Neural progenitor cell (in vitro differentiated cells): ENCODE measurements around the gene LYVE1. TPM values are rescaled to one million over a fixed set of nuclear protein-coding genes. Genes with fewer than 3 reads are reported as not detected.

Experiments used
- DNase-seq: peaks from one replicate; pipeline ENCODE4 v3.0.0-alpha.2; 2016; ENCODE audit warnings: low spot score
- H2AFZ ChIP-seq: fragments of 200-600 bp; sonication (generic); replicated peaks from 2 replicates; pipeline ENCODE4 v1.6.1; 2016; ENCODE audit warnings: antibody characterized with exemption
- H3F3A ChIP-seq: fragments of 200-600 bp; sonication (generic); 2 replicates; pipeline ENCODE4 v1.6.1; 2016; ENCODE audit warnings: antibody characterized with exemption, low read depth
- H3K27ac ChIP-seq: fragments of 200-600 bp; sonication (generic); 2 replicates; pipeline ENCODE4 v1.5.1; 2016; ENCODE audit warnings: mild to moderate bottlenecking
- H3K27me3 ChIP-seq: fragments of 200-600 bp; sonication (generic); 2 replicates; pipeline ENCODE4 v1.6.1; 2016; ENCODE audit warnings: mild to moderate bottlenecking, moderate library complexity
- H3K36me3 ChIP-seq: fragments of 200-600 bp; sonication (generic); 2 replicates; pipeline ENCODE4 v1.5.1; 2016
- H3K4me1 ChIP-seq: fragments of 200-600 bp; sonication (generic); 2 replicates; pipeline ENCODE4 v1.6.1; 2016; ENCODE audit warnings: mixed run types
- H3K4me2 ChIP-seq: fragments of 200-600 bp; sonication (generic); 2 replicates; pipeline ENCODE4 v1.6.1; 2016
- H3K4me3 ChIP-seq: fragments of 200-600 bp; sonication (generic); 2 replicates; pipeline ENCODE4 v1.5.1; 2016
- H3K79me2 ChIP-seq: fragments of 200-600 bp; sonication (generic); 2 replicates; pipeline ENCODE4 v1.6.1; 2016; ENCODE audit warnings: low read depth
- H3K9ac ChIP-seq: fragments of 200-600 bp; sonication (generic); 2 replicates; pipeline ENCODE4 v1.6.1; 2016
- H3K9me3 ChIP-seq: fragments of 200-600 bp; sonication (generic); 2 replicates; pipeline ENCODE4 v1.5.1; 2016; ENCODE audit warnings: low read depth
- H4K20me1 ChIP-seq: fragments of 200-600 bp; sonication (generic); 2 replicates; pipeline ENCODE4 v1.6.1; 2016; ENCODE audit warnings: low read depth
- H3K27ac Mint-ChIP-seq: 3 replicates; pipeline ENCODE4 v1.8.0; 2021; ENCODE audit warnings: mixed read lengths
- H3K27me3 Mint-ChIP-seq: 2 replicates; pipeline ENCODE4 v1.8.0; 2022; ENCODE audit warnings: low read depth, mild to moderate bottlenecking, inconsistent platforms, moderate library complexity, mixed read lengths; ENCODE audit not compliant: insufficient read depth
- H3K36me3 Mint-ChIP-seq: 3 replicates; pipeline ENCODE4 v1.8.0; 2021; ENCODE audit warnings: mixed read lengths
- H3K4me1 Mint-ChIP-seq: 3 replicates; pipeline ENCODE4 v1.8.0; 2021; ENCODE audit warnings: mixed read lengths
- H3K4me3 Mint-ChIP-seq: 3 replicates; pipeline ENCODE4 v1.8.0; 2021; ENCODE audit warnings: mild to moderate bottlenecking, moderate library complexity, mixed read lengths
- H3K9me3 Mint-ChIP-seq: 3 replicates; pipeline ENCODE4 v1.8.0; 2020; ENCODE audit warnings: mixed read lengths
- CTCF ChIP-seq: fragments of 200-600 bp; sonication (generic); IDR thresholded peaks from 2 replicates; pipeline ENCODE4 v1.5.1; 2017; ENCODE audit warnings: antibody characterized with exemption, mild to moderate bottlenecking
- EZH2 ChIP-seq: fragments of 200-600 bp; sonication (generic); IDR thresholded peaks from 2 replicates; pipeline ENCODE4 v1.6.1; 2017; ENCODE audit warnings: antibody characterized with exemption, mild to moderate bottlenecking, moderate library complexity
- EZH2phosphoT487 ChIP-seq: fragments of 200-600 bp; sonication (generic); IDR thresholded peaks from 2 replicates; pipeline ENCODE4 v1.6.1; 2017; ENCODE audit warnings: antibody characterized with exemption
- total RNA-seq: library from RNA; depleted of rRNA; stranded (reverse); fragments of >200 nt; gene quantifications from 2 replicates; pipeline ENCODE4 v1.2.3, GENCODE V29; 2015; ENCODE audit warnings: low replicate concordance

LYVE1 gene
- total RNA-seq, 1 donor from 2014 or later = 0.51 TPM

GRCh38 chr11:10564030-10564429, 4.4 kb downstream of the LYVE1 start:
- H3K4me3 Mint-ChIP-seq = no peak overlapping the region
- H3K9ac ChIP-seq = no peak overlapping the region
- H3K27ac Mint-ChIP-seq = no peak overlapping the region
- no peak overlapping the region for H3K4me2 ChIP-seq
- no peak overlapping the region for H3K27ac ChIP-seq
- no peaks in the 10 kb centered on the region for H3K9me3 Mint-ChIP-seq
- no peaks in the 10 kb centered on the region for H3K36me3 Mint-ChIP-seq
- H4K20me1 ChIP-seq = no peaks in the 10 kb centered on the region
- H3K36me3 ChIP-seq = no peaks in the 10 kb centered on the region
- H3K4me1 Mint-ChIP-seq = no peaks in the 10 kb centered on the region
- no peaks in the 10 kb centered on the region for H3K79me2 ChIP-seq
- no peaks in the 10 kb centered on the region for H3K4me1 ChIP-seq
- TF ChIP-seq EZH2phosphoT487 (no peak), EZH2 (no peak)
- H3K27me3 Mint-ChIP-seq = no peaks in the 10 kb centered on the region
- no peaks in the 10 kb centered on the region for H3K9me3 ChIP-seq
- no peak for DNase-seq
- no peak overlapping the region for H2AFZ ChIP-seq
- H3K27me3 ChIP-seq = no peaks in the 10 kb centered on the region
- H3K4me3 ChIP-seq = no peak overlapping the region
- H3F3A ChIP-seq = no peaks in the 10 kb centered on the region

- no peaks in the 10 kb centered on the region for H3K9me3 ChIP-seq
- no peak overlapping the region for H2AFZ ChIP-seq
- Mint-ChIP-seq H3K27ac (no peak overlapping the region), H3K9me3 (no peaks in the 10 kb centered on the region), H3K36me3 (no peaks in the 10 kb centered on the region), H3K4me1 (no peaks in the 10 kb centered on the region), H3K4me3 (no peak overlapping the region), H3K27me3 (no peaks in the 10 kb centered on the region)
- no peak overlapping the region for H3K27ac ChIP-seq
- H3K4me1 ChIP-seq = no peaks in the 10 kb centered on the region
- no peak overlapping the region for H3K4me3 ChIP-seq
- no peaks in the 10 kb centered on the region for H4K20me1 ChIP-seq
- H3K36me3 ChIP-seq = no peaks in the 10 kb centered on the region
- no peak overlapping the region for H3K4me2 ChIP-seq
- no peak for DNase-seq
- no peaks in the 10 kb centered on the region for H3F3A ChIP-seq
- H3K27me3 ChIP-seq = no peaks in the 10 kb centered on the region
- no peaks in the 10 kb centered on the region for H3K79me2 ChIP-seq
- H3K9ac ChIP-seq = no peak overlapping the region
- no peak for TF ChIP-seq EZH2
- TF ChIP-seq EZH2phosphoT487 = no peak
- TF ChIP-seq CTCF = no peak
Observed at GRCh38 chr11:10561947-10562346, 6.5 kb downstream of the LYVE1 start.

- H4K20me1 ChIP-seq = no peaks in the 10 kb centered on the region
- Mint-ChIP-seq H3K27me3 (no peaks in the 10 kb centered on the region), H3K36me3 (no peaks in the 10 kb centered on the region), H3K27ac (no peak overlapping the region), H3K4me1 (no peaks in the 10 kb centered on the region), H3K4me3 (no peak overlapping the region), H3K9me3 (no peaks in the 10 kb centered on the region)
- H3K79me2 ChIP-seq = no peaks in the 10 kb centered on the region
- H3K36me3 ChIP-seq = no peaks in the 10 kb centered on the region
- H3K4me1 ChIP-seq = no peaks in the 10 kb centered on the region
- H3K4me3 ChIP-seq = no peak overlapping the region
- TF ChIP-seq EZH2 = no peak
- TF ChIP-seq EZH2phosphoT487 = no peak
- TF ChIP-seq CTCF = no peak
- H2AFZ ChIP-seq = no peak overlapping the region
- no peak for DNase-seq
- H3K27ac ChIP-seq = no peak overlapping the region
- H3K9me3 ChIP-seq = no peaks in the 10 kb centered on the region
- no peaks in the 10 kb centered on the region for H3F3A ChIP-seq
- no peaks in the 10 kb centered on the region for H3K27me3 ChIP-seq
- no peak overlapping the region for H3K4me2 ChIP-seq
- no peak overlapping the region for H3K9ac ChIP-seq
Observed at GRCh38 chr11:10561043-10561818, 7.2 kb downstream of the LYVE1 start.

- Mint-ChIP-seq H3K27me3 (no peaks in the 10 kb centered on the region), H3K27ac (no peak overlapping the region), H3K4me3 (no peak overlapping the region), H3K9me3 (no peaks in the 10 kb centered on the region), H3K36me3 (no peaks in the 10 kb centered on the region), H3K4me1 (no peaks in the 10 kb centered on the region)
- H3K9ac ChIP-seq = no peak overlapping the region
- no peaks in the 10 kb centered on the region for H3K27me3 ChIP-seq
- no peak overlapping the region for H3K4me2 ChIP-seq
- H3F3A ChIP-seq = no peaks in the 10 kb centered on the region
- no peak for TF ChIP-seq EZH2
- no peak for TF ChIP-seq EZH2phosphoT487
- TF ChIP-seq CTCF = no peak
- no peak overlapping the region for H3K27ac ChIP-seq
- H2AFZ ChIP-seq = no peak overlapping the region
- no peaks in the 10 kb centered on the region for H3K79me2 ChIP-seq
- no peaks in the 10 kb centered on the region for H3K9me3 ChIP-seq
- no peak for DNase-seq
- no peak overlapping the region for H3K4me3 ChIP-seq
- no peaks in the 10 kb centered on the region for H3K4me1 ChIP-seq
- no peaks in the 10 kb centered on the region for H3K36me3 ChIP-seq
- H4K20me1 ChIP-seq = no peaks in the 10 kb centered on the region
Observed at GRCh38 chr11:10558288-10558687, 10.2 kb downstream of the LYVE1 start.
